Ovary (tissue), 3 donors: Measurements from ENCODE around the gene NR3C1.

Experiments used
- CTCF ChIP-seq, 3 donors: fragments of 450-650 bp in 2 of 3; fragments of 200-600 bp in 1 of 3; IDR thresholded peaks; one replicate each; pipeline versions ENCODE4 v1.5.1 to v1.8.0; 2016 to 2022; ENCODE audit warnings: antibody characterized with exemption in 3 of 3, mild to moderate bottlenecking in 1 of 3
- EP300 ChIP-seq: sonication (generic); formaldehyde crosslinking; IDR thresholded peaks from one replicate; pipeline ENCODE4 v1.6.1; 2017; ENCODE audit warnings: antibody characterized with exemption
- POLR2A ChIP-seq: fragments of 450-650 bp; IDR thresholded peaks from one replicate; pipeline ENCODE4 v1.6.1; 2017; ENCODE audit warnings: antibody characterized with exemption, mild to moderate bottlenecking, moderate library complexity
- donor health status: DM: no; HTN: no; CAD: no.

GRCh38 chr5:143400541-143401226 lies 2.8 kb downstream of the NR3C1 start:
- TF ChIP-seq CTCF (IDR thresholded peaks at IDR 0.05) (no peak), POLR2A (no peak), EP300 (no peak)
